ENCODE data around the gene CTNNA2. TPM values are rescaled to one million over a fixed set of nuclear protein-coding genes. Genes with fewer than 3 reads are reported as not detected.

The CTNNA2 gene
- total and polyA plus RNA-seq, 9 donors: 0.32 to 1.4 (median 0.37) TPM; not detected in 3

GRCh38 chr2:79529636-79530035 lies 16.8 kb downstream of the CTNNA2 start:
- H3K9me3 ChIP-seq: no peaks in the 10 kb centered on the region
- no peaks in the 10 kb centered on the region for H3K36me3 ChIP-seq
- TF ChIP-seq CTCF (IDR thresholded peaks at IDR 0.05): no peak
- TF ChIP-seq EP300 (IDR thresholded peaks at IDR 0.05): no peak
- TF ChIP-seq POLR2A (IDR thresholded peaks at IDR 0.05): no peak
- DNase-seq: no peak
- H3K4me3 ChIP-seq: no peak overlapping the region
- intact Hi-C loops (cut with DNase I): no loop called here
- no peaks in the 10 kb centered on the region for H3K27me3 ChIP-seq
- no peaks in the 10 kb centered on the region for H3K4me1 ChIP-seq (ENCODE audit: insufficient read depth)
- no peak overlapping the region for H3K27ac ChIP-seq
- 65 to 68% (median 67%) methylated on average over 3 of the region's 3 CpGs for WGBS, 3 donors

GRCh38 chr2:79530443-79530842 lies 17.6 kb downstream of the CTNNA2 start:
- no peak overlapping the region for H3K27ac ChIP-seq
- intact Hi-C loops (cut with DNase I): no loop called here
- DNase-seq: no peak
- H3K27me3 ChIP-seq: no peaks in the 10 kb centered on the region
- no peaks in the 10 kb centered on the region for H3K4me1 ChIP-seq (ENCODE audit: insufficient read depth)
- no peak overlapping the region for H3K4me3 ChIP-seq
- TF ChIP-seq POLR2A (IDR thresholded peaks at IDR 0.05) (no peak), CTCF (IDR thresholded peaks at IDR 0.05) (no peak), EP300 (IDR thresholded peaks at IDR 0.05) (no peak)
- WGBS, 3 donors: 11 to 22% (median 17%) methylated on average over 1 of the region's 1 CpG
- H3K9me3 ChIP-seq: no peaks in the 10 kb centered on the region
- no peaks in the 10 kb centered on the region for H3K36me3 ChIP-seq

GRCh38 chr2:79547568-79547967 lies 34.7 kb downstream of the CTNNA2 start:
- H3K4me1 ChIP-seq (ENCODE audit: insufficient read depth): no peaks in the 10 kb centered on the region
- TF ChIP-seq POLR2A (IDR thresholded peaks at IDR 0.05) (no peak), EP300 (IDR thresholded peaks at IDR 0.05) (no peak), CTCF (IDR thresholded peaks at IDR 0.05) (no peak)
- no peak overlapping the region for H3K4me3 ChIP-seq
- no peaks in the 10 kb centered on the region for H3K9me3 ChIP-seq
- H3K27me3 ChIP-seq: no peaks in the 10 kb centered on the region
- no peak overlapping the region for H3K27ac ChIP-seq
- WGBS, 3 donors: 62 to 76% (median 69%) methylated on average over 2 of the region's 2 CpGs
- intact Hi-C loops (cut with DNase I): no loop called here
- DNase-seq: no peak
- no peaks in the 10 kb centered on the region for H3K36me3 ChIP-seq

- no peak for DNase-seq
- no peaks in the 10 kb centered on the region for H3K9me3 ChIP-seq
- H3K36me3 ChIP-seq: no peaks in the 10 kb centered on the region
- intact Hi-C loops (cut with DNase I): no loop called here
- TF ChIP-seq EP300 (IDR thresholded peaks at IDR 0.05) (no peak), CTCF (IDR thresholded peaks at IDR 0.05) (no peak), POLR2A (IDR thresholded peaks at IDR 0.05) (no peak)
- H3K27me3 ChIP-seq: no peaks in the 10 kb centered on the region
- 73 to 92% (median 88%) methylated on average over 1 of the region's 1 CpG for WGBS, 3 donors
- no peaks in the 10 kb centered on the region for H3K4me1 ChIP-seq (ENCODE audit: insufficient read depth)
- no peak overlapping the region for H3K27ac ChIP-seq
- no peak overlapping the region for H3K4me3 ChIP-seq
Observed at GRCh38 chr2:79552653-79553052, 39.8 kb downstream of the CTNNA2 start.

GRCh38 chr2:79554899-79555298 lies 42.0 kb downstream of the CTNNA2 start:
- Histone ChIP-seq H3K4me3 (no peak overlapping the region), H3K36me3 (no peaks in the 10 kb centered on the region), H3K27ac (no peak overlapping the region), H3K4me1 (ENCODE audit: insufficient read depth) (no peaks in the 10 kb centered on the region), H3K27me3 (no peaks in the 10 kb centered on the region), H3K9me3 (no peaks in the 10 kb centered on the region)
- intact Hi-C loops (cut with DNase I): no loop called here
- no peak for TF ChIP-seq EP300 (IDR thresholded peaks at IDR 0.05)
- no peak for TF ChIP-seq POLR2A (IDR thresholded peaks at IDR 0.05)
- TF ChIP-seq CTCF (IDR thresholded peaks at IDR 0.05): no peak
- DNase-seq: no peak
